Liver (tissue), 9 donors: ENCODE results near the gene TUT7. TPM values are rescaled to one million over a fixed set of nuclear protein-coding genes. Genes with fewer than 3 reads are reported as not detected.

Experiments used
- DNase-seq: peaks from one replicate; pipeline ENCODE4 v3.0.0-alpha.2; 2017; ENCODE audit warnings: low spot score
- H3K27ac ChIP-seq, 2 donors: one replicate each; pipeline ENCODE4 v1.7.0; 2013; ENCODE audit warnings: inconsistent platforms in 2 of 2, low read length in 2 of 2, control low read depth in 1 of 2, low read depth in 1 of 2, mild to moderate bottlenecking in 1 of 2
- H3K27me3 ChIP-seq, 4 donors: one replicate each; pipeline versions ENCODE4 v1.6.1 to v1.7.0; 2013; ENCODE audit warnings: low read length in 3 of 4, inconsistent platforms in 1 of 4, mild to moderate bottlenecking in 1 of 4, moderate library complexity in 1 of 4; ENCODE audit not compliant: control insufficient read depth in 4 of 4, insufficient read depth in 4 of 4
- H3K36me3 ChIP-seq, 4 donors: one replicate each; pipeline versions ENCODE4 v1.6.1 to v1.7.0; 2013; ENCODE audit warnings: low read length in 3 of 4, mild to moderate bottlenecking in 3 of 4, low read depth in 1 of 4, moderate library complexity in 1 of 4; ENCODE audit not compliant: control insufficient read depth in 4 of 4, insufficient read depth in 3 of 4
- H3K4me1 ChIP-seq, 4 donors: one replicate each; pipeline versions ENCODE4 v1.6.1 to v1.7.0; 2013; ENCODE audit warnings: low read length in 3 of 4, mild to moderate bottlenecking in 3 of 4, moderate library complexity in 1 of 4; ENCODE audit not compliant: control insufficient read depth in 4 of 4, insufficient read depth in 4 of 4
- H3K4me3 ChIP-seq, 3 donors: one replicate each; pipeline versions ENCODE4 v1.6.1 to v1.7.0; 2013; ENCODE audit warnings: low read length in 3 of 3, control low read depth in 1 of 3, low read depth in 1 of 3, mild to moderate bottlenecking in 1 of 3
- H3K9ac ChIP-seq, 2 donors: one replicate each; pipeline ENCODE4 v1.7.0; 2013; ENCODE audit warnings: low read length in 2 of 2, mild to moderate bottlenecking in 2 of 2, moderate library complexity in 2 of 2, control low read depth in 1 of 2, low read depth in 1 of 2
- H3K9me3 ChIP-seq, 4 donors: one replicate each; pipeline versions ENCODE4 v1.6.1 to v1.7.0; 2013; ENCODE audit warnings: low read length in 3 of 4; ENCODE audit not compliant: control insufficient read depth in 4 of 4
- ATF3 ChIP-seq: IDR thresholded peaks from 2 replicates; pipeline ENCODE4 v1.6.1; 2016; ENCODE audit warnings: antibody characterized with exemption
- EGR1 ChIP-seq, 2 donors: IDR thresholded peaks; 2 replicates each; pipeline ENCODE4 v1.6.1; 2016 to 2018; ENCODE audit warnings: antibody characterized with exemption in 2 of 2, low read depth in 2 of 2
- FOXA1 ChIP-seq: IDR thresholded peaks from 2 replicates; pipeline ENCODE4 v1.6.1; 2016; ENCODE audit warnings: antibody characterized with exemption
- FOXA2 ChIP-seq: IDR thresholded peaks from 2 replicates; pipeline ENCODE4 v1.6.1; 2016; ENCODE audit warnings: antibody characterized with exemption
- GABPA ChIP-seq, 2 donors: IDR thresholded peaks in 1 of 2; conservative IDR thresholded peaks in 1 of 2; 2 replicates each; pipeline ENCODE4 v1.6.1; 2016; ENCODE audit warnings: antibody characterized with exemption in 2 of 2, mild to moderate bottlenecking in 1 of 2, moderate library complexity in 1 of 2
- HNF4A ChIP-seq, 2 donors: conservative IDR thresholded peaks; 2 replicates each; pipeline ENCODE4 v1.6.1; 2016; ENCODE audit warnings: antibody characterized with exemption in 2 of 2, mild to moderate bottlenecking in 2 of 2
- HNF4G ChIP-seq: IDR thresholded peaks from 2 replicates; pipeline ENCODE4 v1.6.1; 2016; ENCODE audit warnings: antibody characterized with exemption
- JUND ChIP-seq, 2 donors: IDR thresholded peaks; 2 replicates each; pipeline ENCODE4 v1.6.1; 2016; ENCODE audit warnings: antibody characterized with exemption in 2 of 2
- NR2F2 ChIP-seq: IDR thresholded peaks from 2 replicates; pipeline ENCODE4 v1.6.1; 2016; ENCODE audit warnings: antibody characterized with exemption
- RAD21 ChIP-seq, 2 donors: IDR thresholded peaks; 2 replicates each; pipeline ENCODE4 v1.6.1; 2016; ENCODE audit warnings: antibody characterized with exemption in 2 of 2, mild to moderate bottlenecking in 2 of 2
- RXRA ChIP-seq, 2 donors: IDR thresholded peaks; 2 replicates each; pipeline ENCODE4 v1.6.1; 2017 to 2018; ENCODE audit warnings: antibody characterized with exemption in 2 of 2, mild to moderate bottlenecking in 1 of 2
- SP1 ChIP-seq: IDR thresholded peaks from 2 replicates; pipeline ENCODE4 v1.6.1; 2018; ENCODE audit warnings: antibody characterized with exemption, mild to moderate bottlenecking
- TAF1 ChIP-seq: conservative IDR thresholded peaks from 2 replicates; pipeline ENCODE4 v1.6.1; 2016; ENCODE audit warnings: antibody characterized with exemption, mild to moderate bottlenecking
- YY1 ChIP-seq: IDR thresholded peaks from 2 replicates; pipeline ENCODE4 v1.6.1; 2016; ENCODE audit warnings: antibody characterized with exemption, mild to moderate bottlenecking
- WGBS: extraction: QIAGEN DNeasy Blood & Tissue Kit; methylation state at CpG from one replicate; pipeline ENCODE4 v1.1.7; 2013; 5-methylcytosine and 5-hydroxymethylcytosine counted together
- polyA plus RNA-seq, 2 donors: library from polyadenylated mRNA; stranded (reverse) in 1 of 2; unstranded in 1 of 2; fragments of 200-250 nt in 1 of 2; fragments of >200 nt in 1 of 2; fragmentation: Nextera tagmentation in 1 of 2; extraction: Ambion mirVana in 1 of 2; gene quantifications; one replicate each; pipeline versions ENCODE4 v1.2.1 to v1.2.3, GENCODE V29; 2013 to 2015
- total RNA-seq, 2 donors: library from RNA; depleted of rRNA; stranded (reverse); fragments of >200 nt; gene quantifications; one replicate each; pipeline ENCODE4 v1.2.3, GENCODE V29; 2014
- TF ChIP-seq, protein P1 (sequence below): IDR thresholded peaks from 2 replicates; pipeline ENCODE4 v1.6.1; 2016; ENCODE audit warnings: antibody characterized with exemption
- TF ChIP-seq, protein P2 (sequence below): IDR thresholded peaks from 2 replicates; pipeline ENCODE4 v1.6.1; 2016; ENCODE audit warnings: antibody characterized with exemption
- TF ChIP-seq, protein P3 (sequence below): fragments of 150-350 bp; IDR thresholded peaks from 2 replicates; pipeline ENCODE4 v1.5.1; 2017; ENCODE audit warnings: improper control_type of control experiment, low read depth, low read length; ENCODE audit not compliant: missing input control
- donor health status: healthy.
- donor health status: healthy.
- donor health status: healthy.
- donor health status: healthy.
- donor health status: healthy.

The TUT7 gene
- total and polyA plus RNA-seq, 4 donors, result 10.7 to 34.6 (median 15.9) TPM

DNA sequence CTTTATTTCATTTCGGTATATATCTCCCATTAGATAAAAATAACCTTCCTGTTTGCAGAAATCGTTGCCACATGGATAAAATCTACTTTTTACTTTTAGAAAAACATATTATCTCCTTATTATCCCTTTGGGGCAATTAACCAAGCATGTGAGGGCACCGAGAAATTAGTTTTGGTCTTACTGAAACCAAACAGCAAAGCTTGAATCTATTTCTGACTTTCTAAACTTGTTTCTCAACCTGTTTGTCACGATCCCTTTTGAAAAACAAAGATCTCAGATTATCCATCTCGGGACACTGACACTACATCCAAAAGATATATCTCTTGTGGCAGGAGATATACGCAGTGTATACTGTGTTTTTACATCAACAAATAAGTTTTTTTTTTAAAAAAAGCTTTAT lies 2.3 kb downstream of the TUT7 start:
- Histone ChIP-seq H3K4me1 (peaks cover 7 to 48% (median 25%) of the 10 kb centered on the region in 4 donors), H3K27me3 (no peaks in the 10 kb centered on the region), H3K36me3 (peaks cover 0 to 4% (median 1%) of the 10 kb centered on the region in 4 donors), H3K4me3 (peak overlapping the region; percentile 63 to 75 (median 64)), H3K9me3 (no peaks in the 10 kb centered on the region), H3K9ac (peak overlapping the region; percentile 77 to 98), H3K27ac (peak overlapping the region; percentile 75 to 93)
- TF ChIP-seq, protein P1, sequence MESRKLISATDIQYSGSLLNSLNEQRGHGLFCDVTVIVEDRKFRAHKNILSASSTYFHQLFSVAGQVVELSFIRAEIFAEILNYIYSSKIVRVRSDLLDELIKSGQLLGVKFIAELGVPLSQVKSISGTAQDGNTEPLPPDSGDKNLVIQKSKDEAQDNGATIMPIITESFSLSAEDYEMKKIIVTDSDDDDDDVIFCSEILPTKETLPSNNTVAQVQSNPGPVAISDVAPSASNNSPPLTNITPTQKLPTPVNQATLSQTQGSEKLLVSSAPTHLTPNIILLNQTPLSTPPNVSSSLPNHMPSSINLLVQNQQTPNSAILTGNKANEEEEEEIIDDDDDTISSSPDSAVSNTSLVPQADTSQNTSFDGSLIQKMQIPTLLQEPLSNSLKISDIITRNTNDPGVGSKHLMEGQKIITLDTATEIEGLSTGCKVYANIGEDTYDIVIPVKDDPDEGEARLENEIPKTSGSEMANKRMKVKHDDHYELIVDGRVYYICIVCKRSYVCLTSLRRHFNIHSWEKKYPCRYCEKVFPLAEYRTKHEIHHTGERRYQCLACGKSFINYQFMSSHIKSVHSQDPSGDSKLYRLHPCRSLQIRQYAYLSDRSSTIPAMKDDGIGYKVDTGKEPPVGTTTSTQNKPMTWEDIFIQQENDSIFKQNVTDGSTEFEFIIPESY, result no peak
- TF ChIP-seq RXRA (IDR thresholded peaks at IDR 0.05) (no peak), EGR1 (IDR thresholded peaks at IDR 0.05; ENCODE audit: low read depth in 2 of 2) (no peak), FOXA2 (no peak), NR2F2 (no peak), FOXA1 (no peak), SP1 (no peak), JUND (IDR thresholded peaks at IDR 0.05) (no peak), GABPA (IDR thresholded peaks at IDR 0.05 in 1 of 2, conservative IDR thresholded peaks at IDR 0.05 in 1 of 2) (no peak), ATF3 (no peak), RAD21 (IDR thresholded peaks at IDR 0.05) (no peak)
- TF ChIP-seq, protein P2, sequence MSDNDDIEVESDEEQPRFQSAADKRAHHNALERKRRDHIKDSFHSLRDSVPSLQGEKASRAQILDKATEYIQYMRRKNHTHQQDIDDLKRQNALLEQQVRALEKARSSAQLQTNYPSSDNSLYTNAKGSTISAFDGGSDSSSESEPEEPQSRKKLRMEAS, result no peak
- TF ChIP-seq, protein P3, sequence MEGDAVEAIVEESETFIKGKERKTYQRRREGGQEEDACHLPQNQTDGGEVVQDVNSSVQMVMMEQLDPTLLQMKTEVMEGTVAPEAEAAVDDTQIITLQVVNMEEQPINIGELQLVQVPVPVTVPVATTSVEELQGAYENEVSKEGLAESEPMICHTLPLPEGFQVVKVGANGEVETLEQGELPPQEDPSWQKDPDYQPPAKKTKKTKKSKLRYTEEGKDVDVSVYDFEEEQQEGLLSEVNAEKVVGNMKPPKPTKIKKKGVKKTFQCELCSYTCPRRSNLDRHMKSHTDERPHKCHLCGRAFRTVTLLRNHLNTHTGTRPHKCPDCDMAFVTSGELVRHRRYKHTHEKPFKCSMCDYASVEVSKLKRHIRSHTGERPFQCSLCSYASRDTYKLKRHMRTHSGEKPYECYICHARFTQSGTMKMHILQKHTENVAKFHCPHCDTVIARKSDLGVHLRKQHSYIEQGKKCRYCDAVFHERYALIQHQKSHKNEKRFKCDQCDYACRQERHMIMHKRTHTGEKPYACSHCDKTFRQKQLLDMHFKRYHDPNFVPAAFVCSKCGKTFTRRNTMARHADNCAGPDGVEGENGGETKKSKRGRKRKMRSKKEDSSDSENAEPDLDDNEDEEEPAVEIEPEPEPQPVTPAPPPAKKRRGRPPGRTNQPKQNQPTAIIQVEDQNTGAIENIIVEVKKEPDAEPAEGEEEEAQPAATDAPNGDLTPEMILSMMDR, result no peak
- no peak for DNase-seq
- WGBS, result 14% methylated on average over 6 of the region's 6 CpGs

DNA sequence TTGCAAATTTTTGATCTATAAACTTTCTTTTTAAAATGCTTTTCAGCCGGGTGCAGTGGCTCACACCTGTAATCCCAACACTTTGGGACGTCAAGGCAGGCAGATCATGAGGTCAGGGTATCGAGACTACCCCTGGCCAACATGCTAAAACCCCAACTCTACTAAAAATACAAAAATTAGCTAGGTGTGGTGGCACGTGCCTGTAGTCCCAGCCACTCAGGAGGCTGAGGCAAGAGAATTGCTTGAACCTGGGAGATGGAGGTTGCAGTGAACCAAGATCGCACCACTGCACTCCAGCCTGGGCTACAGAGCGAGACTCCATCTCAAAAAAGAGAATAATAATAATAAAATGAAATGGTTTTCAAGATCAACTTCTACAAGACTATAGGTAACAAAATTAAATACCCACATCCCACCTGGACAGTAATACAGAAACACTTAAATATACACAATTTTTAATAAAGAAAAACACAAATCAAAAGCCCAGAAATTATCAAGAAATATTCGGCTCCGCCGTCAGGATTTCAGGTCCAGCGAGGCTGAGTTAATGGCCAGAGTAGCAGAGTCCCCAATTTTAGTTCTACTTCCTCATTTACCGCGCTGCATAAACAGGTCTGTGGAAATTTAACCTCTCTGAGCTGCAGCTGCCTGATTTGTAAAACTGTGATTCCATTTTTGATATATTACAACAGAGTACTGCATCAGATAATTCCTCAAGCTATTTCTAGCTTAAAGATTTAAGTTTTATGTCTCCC lies 4.0 kb downstream of the TUT7 start:
- DNase-seq, result no peak
- Histone ChIP-seq H3K27ac (peak overlapping the region in 1 of 2 donors; percentile 57), H3K9ac (peak overlapping the region in 1 of 2 donors; percentile 76), H3K4me1 (peaks cover 7 to 58% (median 23%) of the 10 kb centered on the region in 4 donors), H3K4me3 (peak overlapping the region; percentile 18 to 75 (median 22)), H3K36me3 (peaks cover 0 to 16% (median 10%) of the 10 kb centered on the region in 4 donors), H3K9me3 (no peaks in the 10 kb centered on the region), H3K27me3 (no peaks in the 10 kb centered on the region)
- 45% methylated on average over 12 of the region's 12 CpGs for WGBS
- TF ChIP-seq GABPA (IDR thresholded peaks at IDR 0.05 in 1 of 2, conservative IDR thresholded peaks at IDR 0.05 in 1 of 2) (no peak), YY1 (no peak), TAF1 (no peak), NR2F2 (no peak), EGR1 (IDR thresholded peaks at IDR 0.05; ENCODE audit: low read depth in 2 of 2) (no peak), ATF3 (no peak), HNF4G (no peak), HNF4A (conservative IDR thresholded peaks at IDR 0.05) (no peak), FOXA2 (no peak), FOXA1 (no peak)
- TF ChIP-seq, protein P3, result no peak
- TF ChIP-seq, protein P2, result no peak
- TF ChIP-seq, protein P1, result no peak
